Prostate gland (tissue), 2 donors: ENCODE results near the gene AKNAD1.

Experiments
- CTCF ChIP-seq, 4 experiments: fragments of 200-600 bp in 2 of 4; fragments of 450-650 bp in 2 of 4; sonication (generic) in 2 of 4; IDR thresholded peaks; 1 replicate in 3 of 4; 2 replicates in 1 of 4; pipeline ENCODE4 v1.5.1; 2016 to 2019; ENCODE audit warnings: antibody characterized with exemption in 4 of 4, mild to moderate bottlenecking in 2 of 4, moderate library complexity in 2 of 4
- POLR2A ChIP-seq: fragments of 450-650 bp; IDR thresholded peaks from one replicate; pipeline ENCODE4 v1.6.1; 2016; ENCODE audit warnings: antibody characterized with exemption, mild to moderate bottlenecking
- POLR2AphosphoS5 ChIP-seq: sonication (generic); formaldehyde crosslinking; IDR thresholded peaks from one replicate; pipeline ENCODE4 v1.6.1; 2017; ENCODE audit warnings: antibody characterized with exemption

GRCh38 chr1:108862017-108862610, 5.2 kb upstream of the AKNAD1 start:
- TF ChIP-seq CTCF (IDR thresholded peaks at IDR 0.05) (no peak), POLR2A (no peak), POLR2AphosphoS5 (no peak)
